SK-N-MC (cell line): ENCODE data around the gene VAV3.

Source experiments
- DNase-seq: peaks from one replicate; pipeline ENCODE4 v3.0.0-alpha.2; 2011; ENCODE audit warnings: low read depth, low spot score
- H3K27ac ChIP-seq: fragments of 200-600 bp; sonication (generic); 2 replicates; pipeline ENCODE4 v1.5.1; 2016; ENCODE audit warnings: mixed run types
- H3K36me3 ChIP-seq: fragments of 200-600 bp; sonication (generic); 2 replicates; pipeline ENCODE4 v1.6.1; 2017; ENCODE audit warnings: antibody characterized with exemption, low read length, mixed read lengths; ENCODE audit not compliant: insufficient read depth
- H3K4me3 ChIP-seq: fragments of 200-600 bp; sonication (generic); 2 replicates; pipeline ENCODE4 v1.5.1; 2016
- H3K9ac ChIP-seq: fragments of 200-600 bp; sonication (generic); 2 replicates; pipeline ENCODE4 v1.8.0; 2017; ENCODE audit warnings: mixed run types, mixed read lengths; ENCODE audit not compliant: insufficient read length
- H3K9me3 ChIP-seq: fragments of 200-600 bp; sonication (generic); 2 replicates; pipeline ENCODE4 v1.6.1; 2017; ENCODE audit warnings: low read depth, mild to moderate bottlenecking, antibody characterized with exemption, low read length, moderate library complexity, mixed read lengths
- EZH2 ChIP-seq: fragments of 200-600 bp; sonication (generic); IDR thresholded peaks from one replicate; pipeline ENCODE4 v1.6.1; 2017; ENCODE audit warnings: antibody characterized with exemption
- FOXP2 ChIP-seq: optimal IDR thresholded peaks from 2 replicates; pipeline ENCODE3; 2011; ENCODE audit warnings: mild to moderate bottlenecking, moderate library complexity; ENCODE audit not compliant: insufficient read depth; ENCODE audit errors: extremely low read length, control extremely low read depth
- POLR2AphosphoS5 ChIP-seq: IDR thresholded peaks from 2 replicates; pipeline ENCODE4 v1.6.1; 2012; ENCODE audit warnings: mild to moderate bottlenecking, low read depth, low read length, borderline replicate concordance

Gene VAV3

GRCh38 chr1:107976431-107976830, 11.5 kb upstream of the VAV3 start:
- no peak overlapping the region for H3K9ac ChIP-seq
- no peak for DNase-seq
- no peak overlapping the region for H3K4me3 ChIP-seq
- TF ChIP-seq EZH2 (no peak), POLR2AphosphoS5 (no peak), FOXP2 (no peak)
- no peak overlapping the region for H3K27ac ChIP-seq
- no peaks in the 10 kb centered on the region for H3K9me3 ChIP-seq
- no peaks in the 10 kb centered on the region for H3K36me3 ChIP-seq

DNA sequence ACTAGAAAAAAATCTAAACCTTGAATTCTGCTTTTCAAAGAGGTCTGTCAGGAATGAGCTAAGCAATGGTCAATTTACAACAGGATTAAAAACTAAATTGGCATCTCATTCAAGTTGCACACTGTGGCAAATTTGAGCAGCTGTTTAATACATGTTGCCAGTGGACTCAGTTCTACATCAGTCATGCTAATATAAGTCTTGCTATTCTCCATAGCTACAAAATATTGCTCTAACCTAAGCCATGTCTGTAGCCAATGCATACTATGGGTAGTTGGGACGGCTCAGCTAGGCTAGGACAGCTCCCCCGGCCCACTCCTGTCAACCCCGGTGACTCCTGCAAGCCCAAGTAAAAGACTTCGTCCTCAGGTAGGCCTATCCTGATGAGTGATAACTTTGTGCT, 10.9 kb upstream of the VAV3 start:
- no peak for DNase-seq
- Histone ChIP-seq H3K4me3 (no peak overlapping the region), H3K27ac (no peak overlapping the region), H3K9ac (no peak overlapping the region), H3K36me3 (no peaks in the 10 kb centered on the region), H3K9me3 (no peaks in the 10 kb centered on the region)
- TF ChIP-seq POLR2AphosphoS5, result no peak
- TF ChIP-seq EZH2, result no peak
- no peak for TF ChIP-seq FOXP2

GRCh38 chr1:107974090-107974489, 9.1 kb upstream of the VAV3 start:
- Histone ChIP-seq H3K4me3 (no peak overlapping the region), H3K9me3 (no peaks in the 10 kb centered on the region), H3K9ac (no peak overlapping the region), H3K27ac (no peak overlapping the region), H3K36me3 (no peaks in the 10 kb centered on the region)
- TF ChIP-seq EZH2, result no peak
- no peak for TF ChIP-seq POLR2AphosphoS5
- no peak for TF ChIP-seq FOXP2
- DNase-seq, result no peak

GRCh38 chr1:107972391-107973180, 7.6 kb upstream of the VAV3 start:
- Histone ChIP-seq H3K4me3 (no peak overlapping the region), H3K27ac (no peak overlapping the region), H3K9me3 (no peaks in the 10 kb centered on the region), H3K9ac (no peak overlapping the region), H3K36me3 (no peaks in the 10 kb centered on the region)
- DNase-seq, result no peak
- TF ChIP-seq FOXP2, result no peak
- TF ChIP-seq EZH2, result no peak
- TF ChIP-seq POLR2AphosphoS5, result no peak

- no peak overlapping the region for H3K27ac ChIP-seq
- DNase-seq, result no peak
- no peak overlapping the region for H3K9ac ChIP-seq
- no peaks in the 10 kb centered on the region for H3K36me3 ChIP-seq
- no peaks in the 10 kb centered on the region for H3K9me3 ChIP-seq
- TF ChIP-seq EZH2 (no peak), FOXP2 (no peak), POLR2AphosphoS5 (no peak)
- H3K4me3 ChIP-seq, result no peak overlapping the region
Observed at GRCh38 chr1:107966550-107966949, 1.6 kb upstream of the VAV3 start.

DNA sequence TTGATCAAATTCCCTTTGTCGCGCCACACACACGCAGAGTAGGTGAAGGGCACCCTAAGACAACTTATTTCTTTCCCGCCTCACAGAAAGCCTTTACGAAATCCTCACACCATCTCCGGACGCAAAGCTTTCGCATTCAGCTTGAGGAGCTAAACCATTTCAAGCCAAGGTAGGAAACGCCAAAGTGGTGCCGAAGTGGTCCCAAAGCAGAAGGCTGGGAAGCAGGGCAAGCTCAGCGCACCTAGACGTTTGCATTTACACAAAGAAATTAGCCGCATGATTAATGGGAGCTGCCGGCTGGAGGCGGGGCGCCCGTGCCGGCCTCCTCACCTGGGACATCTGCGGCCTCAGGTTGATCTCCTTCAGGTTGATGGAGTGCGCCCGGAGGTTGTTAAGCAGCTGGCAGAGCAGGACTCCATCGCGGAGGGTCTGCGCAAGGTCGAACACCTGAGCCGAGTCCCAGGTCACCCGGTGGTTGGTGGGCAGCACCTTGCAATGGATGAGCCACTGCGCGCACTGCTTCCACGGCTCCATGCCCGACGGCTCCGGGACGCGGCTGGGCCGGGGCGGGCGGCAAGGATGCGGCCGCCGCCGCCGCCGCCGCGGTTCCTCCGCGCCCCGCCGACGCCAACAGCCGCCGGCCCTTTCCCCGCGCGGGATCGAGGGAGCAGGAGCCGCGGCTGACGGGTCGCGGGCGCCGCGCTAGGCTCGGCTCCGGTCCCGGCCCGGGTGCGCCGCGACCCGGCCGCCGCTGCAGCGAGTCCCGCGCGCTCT, 457 bp downstream of the VAV3 start:
- Histone ChIP-seq H3K9me3 (no peaks in the 10 kb centered on the region), H3K36me3 (no peaks in the 10 kb centered on the region), H3K9ac (no peak overlapping the region), H3K4me3 (peak overlapping the region; percentile 94), H3K27ac (no peak overlapping the region)
- no peak for TF ChIP-seq POLR2AphosphoS5
- no peak for TF ChIP-seq FOXP2
- TF ChIP-seq EZH2, result no peak
- DNase-seq, result no peak

GRCh38 chr1:107963601-107964335, 1.2 kb downstream of the VAV3 start:
- no peak overlapping the region for H3K9ac ChIP-seq

GRCh38 chr1:107963008-107963407, 2.0 kb downstream of the VAV3 start:
- Histone ChIP-seq H3K9ac (no peak overlapping the region), H3K36me3 (no peaks in the 10 kb centered on the region), H3K4me3 (no peak overlapping the region), H3K27ac (no peak overlapping the region), H3K9me3 (no peaks in the 10 kb centered on the region)
- TF ChIP-seq POLR2AphosphoS5 (no peak), EZH2 (peak; percentile 8)
- DNase-seq, result no peak

More at GRCh38 chr1:107963601-107964335, 1.2 kb downstream of the VAV3 start:
- H3K4me3 ChIP-seq, result peak overlapping the region; percentile 73
- no peaks in the 10 kb centered on the region for H3K36me3 ChIP-seq
- H3K9me3 ChIP-seq, result no peaks in the 10 kb centered on the region
- no peak overlapping the region for H3K27ac ChIP-seq
- no peak for TF ChIP-seq EZH2
- no peak for DNase-seq
